Measurements from ENCODE around the gene STIM2.

Gene STIM2

GRCh38 chr4:27046851-27047250 lies 186.2 kb downstream of the STIM2 start:
- DNase-seq (ENCODE audit: low spot score): no peak

GRCh38 chr4:27048429-27049238 lies 188.0 kb downstream of the STIM2 start:
- peak; percentile 68 for DNase-seq (ENCODE audit: low spot score)

GRCh38 chr4:27049239-27049829 lies 188.7 kb downstream of the STIM2 start:
- DNase-seq (ENCODE audit: low spot score): no peak

- DNase-seq (ENCODE audit: low spot score): no peak
Observed at GRCh38 chr4:27050731-27051130, 190.1 kb downstream of the STIM2 start.

GRCh38 chr4:27055221-27055760 lies 194.7 kb downstream of the STIM2 start:
- no peak for DNase-seq (ENCODE audit: low spot score)

GRCh38 chr4:27056281-27056680 lies 195.6 kb downstream of the STIM2 start:
- no peak for DNase-seq (ENCODE audit: low spot score)

GRCh38 chr4:27057053-27057452 lies 196.4 kb downstream of the STIM2 start:
- DNase-seq (ENCODE audit: low spot score): no peak

GRCh38 chr4:27057662-27058061 lies 197.0 kb downstream of the STIM2 start:
- no peak for DNase-seq (ENCODE audit: low spot score)

- DNase-seq (ENCODE audit: low spot score): no peak
Observed at GRCh38 chr4:27058819-27059406, 198.3 kb downstream of the STIM2 start.

- DNase-seq (ENCODE audit: low spot score): no peak
Observed at GRCh38 chr4:27059446-27059845, 198.8 kb downstream of the STIM2 start.

GRCh38 chr4:27062256-27062655 lies 201.6 kb downstream of the STIM2 start:
- DNase-seq (ENCODE audit: low spot score): no peak

- DNase-seq (ENCODE audit: low spot score): no peak
Observed at GRCh38 chr4:27066591-27066990, 205.9 kb downstream of the STIM2 start.

- no peak for DNase-seq (ENCODE audit: low spot score)
Observed at GRCh38 chr4:27068151-27068867, 207.7 kb downstream of the STIM2 start.
